Tibial nerve (tissue), 4 donors: ENCODE results near the gene EME2. TPM values are rescaled to one million over a fixed set of nuclear protein-coding genes. Genes with fewer than 3 reads are reported as not detected.

Source experiments
- DNase-seq, 2 donors: peaks; one replicate each; pipeline ENCODE4 v3.0.0-alpha.2; 2019; ENCODE audit warnings: low spot score in 2 of 2
- H3K27ac ChIP-seq, 4 donors: fragments of 200-600 bp; sonication (generic) in 3 of 4; one replicate each; pipeline ENCODE4 v1.5.1; 2017 to 2019; ENCODE audit warnings: mild to moderate bottlenecking in 1 of 4
- H3K27me3 ChIP-seq, 2 donors: fragments of 200-600 bp; sonication (generic) in 1 of 2; one replicate each; pipeline versions ENCODE4 v1.5.1 to v1.6.0; 2017 to 2019
- H3K36me3 ChIP-seq, 3 donors: fragments of 200-600 bp; sonication (generic); one replicate each; pipeline ENCODE4 v1.5.1; 2018 to 2019
- H3K4me1 ChIP-seq, 4 donors: fragments of 200-600 bp; sonication (generic) in 3 of 4; one replicate each; pipeline ENCODE4 v1.5.1; 2017 to 2019
- H3K4me3 ChIP-seq, 4 donors: fragments of 200-600 bp; sonication (generic) in 3 of 4; one replicate each; pipeline ENCODE4 v1.5.1; 2017 to 2019; ENCODE audit warnings: mild to moderate bottlenecking in 1 of 4, moderate library complexity in 1 of 4
- H3K9me3 ChIP-seq, 4 donors: fragments of 200-600 bp; sonication (generic) in 3 of 4; one replicate each; pipeline ENCODE4 v1.5.1; 2017 to 2019
- CTCF ChIP-seq, 5 experiments: fragments of 200-600 bp in 3 of 5; fragments of 450-650 bp in 2 of 5; sonication (generic) in 3 of 5; IDR thresholded peaks; one replicate each; pipeline ENCODE4 v1.5.1; 2016 to 2019; ENCODE audit warnings: antibody characterized with exemption in 5 of 5, mild to moderate bottlenecking in 3 of 5, moderate library complexity in 2 of 5
- EP300 ChIP-seq, 2 donors: sonication (generic); formaldehyde crosslinking; IDR thresholded peaks; one replicate each; pipeline ENCODE4 v1.6.1; 2017; ENCODE audit warnings: antibody characterized with exemption in 2 of 2, mild to moderate bottlenecking in 1 of 2
- POLR2A ChIP-seq, 2 donors: fragments of 450-650 bp; IDR thresholded peaks; one replicate each; pipeline ENCODE4 v1.6.1; 2017; ENCODE audit warnings: antibody characterized with exemption in 2 of 2, mild to moderate bottlenecking in 2 of 2, moderate library complexity in 2 of 2
- WGBS, 2 donors: methylation state at CpG; one replicate each; pipeline ENCODE4 v1.1.5; 2018; 5-methylcytosine and 5-hydroxymethylcytosine counted together
- total RNA-seq, 4 donors: library from RNA; depleted of rRNA; stranded (reverse); fragments of >200 nt; gene quantifications; one replicate each; pipeline ENCODE4 v1.1.0, GENCODE V29; 2016

The EME2 gene
- total RNA-seq, 4 donors from 2014 or later = 13.2 to 41.4 (median 17.7) TPM

DNA sequence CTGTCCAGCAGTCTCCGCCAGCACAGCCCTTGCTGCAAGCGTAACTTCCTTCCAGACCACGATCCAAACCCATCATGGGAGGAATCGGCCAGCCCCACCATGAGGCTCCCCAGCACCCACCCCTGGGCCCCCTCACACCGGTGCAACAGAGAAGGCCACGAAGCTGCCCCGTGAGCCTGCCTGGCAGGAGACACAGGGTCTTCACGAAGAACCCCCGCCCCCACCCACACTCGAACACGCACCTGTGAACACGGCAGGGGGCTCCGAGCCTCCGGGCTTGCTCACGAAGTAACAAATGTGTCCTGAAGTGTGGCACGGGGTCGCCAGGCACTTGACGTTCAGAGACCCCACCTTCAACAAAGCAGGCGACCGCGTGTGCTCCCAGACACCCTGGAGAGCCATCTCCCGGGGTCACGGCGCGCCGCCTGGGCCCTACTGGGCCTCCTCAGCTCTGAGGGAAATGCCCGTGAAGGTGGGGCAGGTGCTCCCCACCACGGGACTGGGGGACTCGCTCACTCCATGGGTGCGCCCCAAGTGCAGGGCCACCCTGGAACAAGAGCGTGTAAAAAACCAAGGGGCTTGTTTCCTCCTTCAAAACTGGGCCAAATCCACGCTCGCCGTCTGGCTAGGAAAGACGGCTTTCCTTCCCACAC, 46.4 kb downstream of the EME2 start:
- WGBS, 2 donors = 92 to 94% methylated on average over 32 to 35 of the region's 35 CpGs
- Histone ChIP-seq H3K36me3 (peaks cover 0 to 89% (median 23%) of the 10 kb centered on the region in 3 donors), H3K27me3 (no peaks in the 10 kb centered on the region), H3K4me1 (peaks cover 0 to 17% (median 4%) of the 10 kb centered on the region in 4 donors), H3K4me3 (no peak overlapping the region), H3K9me3 (no peaks in the 10 kb centered on the region), H3K27ac (no peak overlapping the region)
- no peak for TF ChIP-seq POLR2A (IDR thresholded peaks at IDR 0.05)
- no peak for TF ChIP-seq EP300 (IDR thresholded peaks at IDR 0.05)
- no peak for TF ChIP-seq CTCF (IDR thresholded peaks at IDR 0.05)
- DNase-seq = no peak

DNA sequence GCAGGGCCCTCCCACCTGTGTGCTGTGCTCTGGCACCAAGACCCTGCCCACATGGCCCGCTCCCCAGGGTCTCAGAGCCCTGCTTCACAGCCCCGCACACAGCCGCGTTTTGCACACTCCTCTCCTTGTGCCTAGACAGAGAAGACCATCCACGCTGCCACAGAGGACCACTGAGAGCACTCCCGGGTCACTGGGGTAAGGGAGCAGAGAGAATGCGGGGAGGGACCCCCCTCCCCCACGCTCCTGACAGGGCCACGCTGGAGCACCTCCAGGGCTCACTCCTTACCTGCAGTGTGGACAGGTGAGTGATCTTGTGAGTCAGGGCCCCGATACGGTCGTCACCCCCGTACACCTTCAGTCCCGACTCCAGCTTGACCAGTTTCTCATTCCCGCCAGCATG, 47.0 kb downstream of the EME2 start:
- Histone ChIP-seq H3K9me3 (no peaks in the 10 kb centered on the region), H3K27me3 (no peaks in the 10 kb centered on the region), H3K4me1 (peaks cover 0 to 23% (median 7%) of the 10 kb centered on the region in 4 donors), H3K27ac (no peak overlapping the region), H3K4me3 (no peak overlapping the region), H3K36me3 (peaks cover 0 to 84% (median 23%) of the 10 kb centered on the region in 3 donors)
- DNase-seq = no peak
- TF ChIP-seq POLR2A (IDR thresholded peaks at IDR 0.05) (no peak), EP300 (IDR thresholded peaks at IDR 0.05) (no peak), CTCF (IDR thresholded peaks at IDR 0.05) (no peak)
- 95% methylated on average over 9 of the region's 15 CpGs for WGBS, 2 donors

DNA sequence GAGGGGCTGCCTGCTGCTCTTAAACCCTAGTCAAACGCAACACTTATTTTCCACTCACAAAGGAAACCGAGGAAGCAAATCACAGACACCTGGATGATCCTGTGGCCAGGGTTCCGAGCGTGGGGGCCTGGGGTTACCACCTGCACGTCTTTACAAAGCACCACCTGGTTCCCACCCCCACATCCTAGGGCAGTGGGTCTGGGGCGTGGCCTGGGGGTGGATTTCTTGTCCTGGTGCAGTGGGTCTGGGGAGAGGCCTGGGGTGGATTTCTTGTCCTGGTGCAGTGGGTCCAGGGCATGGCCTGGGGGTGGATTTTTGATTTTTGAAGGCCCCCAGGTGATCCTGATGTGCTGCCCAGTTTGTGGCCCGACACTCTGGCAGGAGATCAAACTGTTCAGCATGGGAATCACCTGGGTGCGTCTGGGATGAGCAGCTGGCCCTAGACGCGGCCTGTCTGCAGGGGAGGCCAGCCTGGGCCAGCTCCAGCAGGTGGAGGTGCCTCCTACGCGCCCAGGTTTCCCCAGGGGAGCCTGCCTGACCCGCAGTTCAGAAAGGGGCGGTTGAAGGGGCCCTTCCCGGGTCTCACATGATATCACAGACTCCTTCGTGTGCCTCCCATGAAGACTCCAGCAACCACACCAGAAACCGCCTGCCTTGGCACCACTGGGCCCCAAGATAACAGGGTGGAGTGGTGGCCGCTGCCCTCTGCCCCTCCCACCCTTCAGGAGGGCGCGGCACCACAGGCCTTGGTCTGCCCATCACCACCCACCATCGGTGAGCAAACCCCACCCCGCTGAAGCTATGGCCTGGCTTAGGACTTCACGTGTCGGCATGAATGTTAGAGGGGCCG, 47.7 kb downstream of the EME2 start:
- no peak for TF ChIP-seq CTCF (IDR thresholded peaks at IDR 0.05)
- no peak for TF ChIP-seq EP300 (IDR thresholded peaks at IDR 0.05)
- no peak for TF ChIP-seq POLR2A (IDR thresholded peaks at IDR 0.05)
- DNase-seq = no peak
- Histone ChIP-seq H3K9me3 (no peaks in the 10 kb centered on the region), H3K27me3 (no peaks in the 10 kb centered on the region), H3K4me1 (peaks cover 0 to 28% (median 8%) of the 10 kb centered on the region in 4 donors), H3K36me3 (peaks cover 0 to 77% (median 23%) of the 10 kb centered on the region in 3 donors), H3K4me3 (no peak overlapping the region), H3K27ac (no peak overlapping the region)
- WGBS, 2 donors = 92 to 93% methylated on average over 16 to 25 of the region's 25 CpGs

DNA sequence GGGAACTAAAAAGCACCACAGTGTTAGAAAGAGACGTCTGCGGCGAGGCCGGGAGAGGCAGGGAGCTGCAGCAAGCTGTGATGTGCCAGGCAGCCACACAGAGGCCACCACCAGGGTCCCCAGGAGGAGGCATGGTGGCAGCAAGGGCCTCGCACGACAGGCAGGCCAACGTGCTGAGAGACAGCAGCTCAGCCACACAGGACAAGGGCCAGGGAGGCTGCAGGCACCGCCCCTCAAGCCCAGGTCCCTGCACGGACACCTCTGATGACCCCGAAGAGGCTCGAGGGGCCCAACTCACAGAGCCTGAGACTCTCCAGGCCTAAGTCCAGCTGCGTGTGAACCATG, 48.3 kb downstream of the EME2 start:
- Histone ChIP-seq H3K4me1 (peaks cover 0 to 30% (median 10%) of the 10 kb centered on the region in 4 donors), H3K9me3 (no peaks in the 10 kb centered on the region), H3K4me3 (no peak overlapping the region), H3K27ac (no peak overlapping the region), H3K27me3 (no peaks in the 10 kb centered on the region), H3K36me3 (peaks cover 0 to 71% (median 23%) of the 10 kb centered on the region in 3 donors)
- no peak for DNase-seq
- 88 to 93% methylated on average over 7 to 11 of the region's 12 CpGs for WGBS, 2 donors
- TF ChIP-seq CTCF (IDR thresholded peaks at IDR 0.05) (no peak), EP300 (IDR thresholded peaks at IDR 0.05) (no peak), POLR2A (IDR thresholded peaks at IDR 0.05) (no peak)
